ENCODE data around the gene FZR1. TPM values are rescaled to one million over a fixed set of nuclear protein-coding genes. Genes with fewer than 3 reads are reported as not detected.
A peak's percentile ranks its signal among the peaks of the same experiment; 100 is the strongest.

FZR1 gene
- total and polyA plus RNA-seq, 9 of the 15 experiments (the other 6 are each of a cell fraction or from before 2014, with no cell fraction given) = 0.18 to 48.0 (median 22.2) TPM

DNA sequence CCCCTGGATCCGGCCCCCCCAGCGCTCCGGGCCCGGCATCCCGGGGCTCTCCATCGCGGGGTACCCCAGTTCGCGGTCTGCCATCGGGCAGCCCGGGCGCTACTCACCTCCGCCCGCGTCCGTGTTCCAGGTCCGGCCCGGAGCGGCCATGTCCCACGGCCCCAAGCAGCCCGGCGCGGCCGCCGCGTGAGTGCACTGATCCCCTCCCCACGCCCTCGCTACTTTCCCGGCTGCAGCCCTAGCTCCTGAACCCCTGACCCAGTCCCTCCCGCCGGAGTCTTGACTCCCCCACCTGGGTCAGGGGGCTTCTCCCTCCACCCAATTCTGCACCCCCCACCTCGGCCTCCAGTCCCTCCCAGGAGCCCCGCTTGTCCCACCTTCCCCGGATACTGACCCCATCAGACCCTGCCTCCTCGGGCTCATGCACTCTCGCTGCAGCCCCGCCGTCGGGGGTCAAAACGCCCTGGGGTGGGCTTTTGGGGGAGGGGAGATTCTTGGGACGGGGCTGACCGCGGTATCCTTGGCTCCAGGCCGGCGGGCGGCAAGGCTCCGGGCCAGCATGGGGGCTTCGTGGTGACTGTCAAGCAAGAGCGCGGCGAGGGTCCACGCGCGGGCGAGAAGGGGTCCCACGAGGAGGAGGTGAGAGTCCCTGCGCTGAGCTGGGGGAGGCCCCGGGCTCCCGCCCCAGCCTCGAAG, 67.2 kb downstream of the FZR1 start (continued):
- TF ChIP-seq, protein P1, sequence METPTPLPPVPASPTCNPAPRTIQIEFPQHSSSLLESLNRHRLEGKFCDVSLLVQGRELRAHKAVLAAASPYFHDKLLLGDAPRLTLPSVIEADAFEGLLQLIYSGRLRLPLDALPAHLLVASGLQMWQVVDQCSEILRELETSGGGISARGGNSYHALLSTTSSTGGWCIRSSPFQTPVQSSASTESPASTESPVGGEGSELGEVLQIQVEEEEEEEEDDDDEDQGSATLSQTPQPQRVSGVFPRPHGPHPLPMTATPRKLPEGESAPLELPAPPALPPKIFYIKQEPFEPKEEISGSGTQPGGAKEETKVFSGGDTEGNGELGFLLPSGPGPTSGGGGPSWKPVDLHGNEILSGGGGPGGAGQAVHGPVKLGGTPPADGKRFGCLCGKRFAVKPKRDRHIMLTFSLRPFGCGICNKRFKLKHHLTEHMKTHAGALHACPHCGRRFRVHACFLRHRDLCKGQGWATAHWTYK (CRISPR knock-in tag; IDR thresholded peaks at IDR 0.05) = no peak
- TF ChIP-seq, protein P2, sequence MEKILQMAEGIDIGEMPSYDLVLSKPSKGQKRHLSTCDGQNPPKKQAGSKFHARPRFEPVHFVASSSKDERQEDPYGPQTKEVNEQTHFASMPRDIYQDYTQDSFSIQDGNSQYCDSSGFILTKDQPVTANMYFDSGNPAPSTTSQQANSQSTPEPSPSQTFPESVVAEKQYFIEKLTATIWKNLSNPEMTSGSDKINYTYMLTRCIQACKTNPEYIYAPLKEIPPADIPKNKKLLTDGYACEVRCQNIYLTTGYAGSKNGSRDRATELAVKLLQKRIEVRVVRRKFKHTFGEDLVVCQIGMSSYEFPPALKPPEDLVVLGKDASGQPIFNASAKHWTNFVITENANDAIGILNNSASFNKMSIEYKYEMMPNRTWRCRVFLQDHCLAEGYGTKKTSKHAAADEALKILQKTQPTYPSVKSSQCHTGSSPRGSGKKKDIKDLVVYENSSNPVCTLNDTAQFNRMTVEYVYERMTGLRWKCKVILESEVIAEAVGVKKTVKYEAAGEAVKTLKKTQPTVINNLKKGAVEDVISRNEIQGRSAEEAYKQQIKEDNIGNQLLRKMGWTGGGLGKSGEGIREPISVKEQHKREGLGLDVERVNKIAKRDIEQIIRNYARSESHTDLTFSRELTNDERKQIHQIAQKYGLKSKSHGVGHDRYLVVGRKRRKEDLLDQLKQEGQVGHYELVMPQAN (IDR thresholded peaks at IDR 0.05; ENCODE audit: borderline replicate concordance) = 0 out of 2 replicates have a peak, but pooled peaks have one; percentile 50
- TF ChIP-seq PHF8 (IDR thresholded peaks at IDR 0.05; ENCODE audit: borderline replicate concordance, low read length) (no peak), ELF2 (CRISPR knock-in tag; IDR thresholded peaks at IDR 0.05) (no peak), ZNF644 (tag; IDR thresholded peaks at IDR 0.05; ENCODE audit: low read depth) (no peak), SUPT5H (IDR thresholded peaks at IDR 0.05) (peak; percentile 65; the same call in 1 of the 2 replicates), PCBP1 (IDR thresholded peaks at IDR 0.05; ENCODE audit: low read depth, low read length, poor library complexity, severe bottlenecking) (peak; percentile 61), POLR3A (IDR thresholded peaks at IDR 0.05; ENCODE audit: borderline replicate concordance, extremely low read depth, insufficient read depth, insufficient read length) (no peak), DDX20 (tag; IDR thresholded peaks at IDR 0.05; ENCODE audit: low read depth) (no peak), TBP (optimal IDR thresholded peaks at IDR 0.05; ENCODE audit: low read depth, low read length) (no peak), HNRNPL (IDR thresholded peaks at IDR 0.05; ENCODE audit: low read depth, low read length) (no peak), HMG20B (CRISPR knock-in tag; IDR thresholded peaks at IDR 0.05) (no peak), LEF1 (IDR thresholded peaks at IDR 0.05) (no peak), MYC (IDR thresholded peaks at IDR 0.05; ENCODE audit: low read depth, low read length) (0 out of 2 replicates have a peak, but pooled peaks have one; percentile 41), MYC (CRISPR knock-in tag; IDR thresholded peaks at IDR 0.05; ENCODE audit: borderline replicate concordance, low read depth) (no peak), DPF2 (IDR thresholded peaks at IDR 0.05) (peak; percentile 9; the same call in 1 of the 2 replicates), ZBTB7A (IDR thresholded peaks at IDR 0.05; ENCODE audit: borderline replicate concordance, control insufficient read depth, low read depth, low read length) (peak; percentile 79; the same call in 1 of the 2 replicates), PTTG1 (tag; IDR thresholded peaks at IDR 0.05; ENCODE audit: low read depth) (no peak), PHB (CRISPR knock-in tag; IDR thresholded peaks at IDR 0.05) (peak; percentile 89; the same call in 1 of the 2 replicates), ZNF121 (CRISPR knock-in tag; conservative IDR thresholded peaks at IDR 0.05) (peak; percentile 61), L3MBTL2 (IDR thresholded peaks at IDR 0.05) (peak; percentile 75)
- TF ChIP-seq, protein P3, sequence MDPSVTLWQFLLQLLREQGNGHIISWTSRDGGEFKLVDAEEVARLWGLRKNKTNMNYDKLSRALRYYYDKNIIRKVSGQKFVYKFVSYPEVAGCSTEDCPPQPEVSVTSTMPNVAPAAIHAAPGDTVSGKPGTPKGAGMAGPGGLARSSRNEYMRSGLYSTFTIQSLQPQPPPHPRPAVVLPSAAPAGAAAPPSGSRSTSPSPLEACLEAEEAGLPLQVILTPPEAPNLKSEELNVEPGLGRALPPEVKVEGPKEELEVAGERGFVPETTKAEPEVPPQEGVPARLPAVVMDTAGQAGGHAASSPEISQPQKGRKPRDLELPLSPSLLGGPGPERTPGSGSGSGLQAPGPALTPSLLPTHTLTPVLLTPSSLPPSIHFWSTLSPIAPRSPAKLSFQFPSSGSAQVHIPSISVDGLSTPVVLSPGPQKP (CRISPR knock-in tag; IDR thresholded peaks at IDR 0.05) = no peak
- TF ChIP-seq, protein P4, sequence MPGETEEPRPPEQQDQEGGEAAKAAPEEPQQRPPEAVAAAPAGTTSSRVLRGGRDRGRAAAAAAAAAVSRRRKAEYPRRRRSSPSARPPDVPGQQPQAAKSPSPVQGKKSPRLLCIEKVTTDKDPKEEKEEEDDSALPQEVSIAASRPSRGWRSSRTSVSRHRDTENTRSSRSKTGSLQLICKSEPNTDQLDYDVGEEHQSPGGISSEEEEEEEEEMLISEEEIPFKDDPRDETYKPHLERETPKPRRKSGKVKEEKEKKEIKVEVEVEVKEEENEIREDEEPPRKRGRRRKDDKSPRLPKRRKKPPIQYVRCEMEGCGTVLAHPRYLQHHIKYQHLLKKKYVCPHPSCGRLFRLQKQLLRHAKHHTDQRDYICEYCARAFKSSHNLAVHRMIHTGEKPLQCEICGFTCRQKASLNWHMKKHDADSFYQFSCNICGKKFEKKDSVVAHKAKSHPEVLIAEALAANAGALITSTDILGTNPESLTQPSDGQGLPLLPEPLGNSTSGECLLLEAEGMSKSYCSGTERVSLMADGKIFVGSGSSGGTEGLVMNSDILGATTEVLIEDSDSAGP (CRISPR knock-in tag; IDR thresholded peaks at IDR 0.05) = no peak
